ENCODE data around the gene CDH1.

CDH1 gene

GRCh38 chr16:68734782-68735181 lies 2.3 kb upstream of the CDH1 start:
- no peak for DNase-seq (ENCODE audit: low spot score)
- Histone ChIP-seq H3K4me2 (ENCODE audit: insufficient read depth, low read length, poor library complexity, severe bottlenecking) (no peak overlapping the region), H2AFZ (ENCODE audit: low read length) (no peak overlapping the region), H2BK15ac (ENCODE audit: low read length) (no peak overlapping the region), H3K9ac (ENCODE audit: low read depth, low read length, poor library complexity) (no peak overlapping the region), H3K27ac (replicated peaks; ENCODE audit: low read length) (no peak overlapping the region), H2BK5ac (ENCODE audit: low read length) (no peak overlapping the region), H2AK5ac (ENCODE audit: low read depth, low read length) (no peak overlapping the region), H3K4ac (ENCODE audit: low read length) (no peak overlapping the region), H4K91ac (ENCODE audit: low read depth, low read length, poor library complexity) (no peak overlapping the region), H2BK120ac (ENCODE audit: low read depth, low read length) (no peak overlapping the region), H3K23ac (ENCODE audit: low read depth, low read length, poor library complexity) (no peak overlapping the region), H3K18ac (ENCODE audit: low read length) (no peak overlapping the region), H2BK12ac (ENCODE audit: low read length) (no peak overlapping the region), H3K14ac (ENCODE audit: low read length) (no peak overlapping the region), H3K4me3 (ENCODE audit: low read length in 2 of 2) (no peak overlapping the region), H3K36me3 (replicated peaks in 1 of 2; ENCODE audit: control insufficient read depth in 2 of 2, insufficient read depth in 2 of 2, low read length in 2 of 2) (no peaks in the 10 kb centered on the region), H4K8ac (ENCODE audit: low read depth, low read length) (no peak overlapping the region), H3K27me3 (ENCODE audit: control insufficient read depth in 3 of 3, insufficient read depth in 3 of 3, low read depth in 1 of 3, low read length in 3 of 3) (peaks cover 11 to 69% (median 24%) of the 10 kb centered on the region in 3 experiments), H3K4me1 (ENCODE audit: control insufficient read depth in 2 of 2, insufficient read depth in 1 of 2, low read depth in 1 of 2, low read length in 2 of 2) (peaks cover 0 to 7% of the 10 kb centered on the region in 2 donors), H3K79me1 (ENCODE audit: low read depth, low read length) (no peaks in the 10 kb centered on the region), H3K9me3 (replicated peaks in 1 of 2; ENCODE audit: control insufficient read depth in 2 of 2, insufficient read depth in 1 of 2, low read depth in 1 of 2, low read length in 2 of 2) (no peaks in the 10 kb centered on the region)
- WGBS, 2 donors (ENCODE audit: extremely low coverage in 2 of 2, insufficient read length in 2 of 2, insufficient replicate concordance in 1 of 2), result no CpG with 5 or more reads among the region's 2 CpGs

GRCh38 chr16:68736561-68736960 lies 531 bp upstream of the CDH1 start:
- DNase-seq (ENCODE audit: low spot score), result no peak
- H3K23ac ChIP-seq (ENCODE audit: low read depth, low read length, poor library complexity), result no peak overlapping the region
- no peaks in the 10 kb centered on the region for H3K9me3 ChIP-seq (replicated peaks in 1 of 2; ENCODE audit: control insufficient read depth in 2 of 2, insufficient read depth in 1 of 2, low read depth in 1 of 2, low read length in 2 of 2)
- H2BK15ac ChIP-seq (ENCODE audit: low read length), result no peak overlapping the region
- no peaks in the 10 kb centered on the region for H3K36me3 ChIP-seq (replicated peaks in 1 of 2; ENCODE audit: control insufficient read depth in 2 of 2, insufficient read depth in 2 of 2, low read length in 2 of 2)
- H3K14ac ChIP-seq (ENCODE audit: low read length), result no peak overlapping the region
- H2BK120ac ChIP-seq (ENCODE audit: low read depth, low read length), result no peak overlapping the region
- no peak overlapping the region for H2AFZ ChIP-seq (ENCODE audit: low read length)
- H3K27me3 ChIP-seq (ENCODE audit: control insufficient read depth in 3 of 3, insufficient read depth in 3 of 3, low read depth in 1 of 3, low read length in 3 of 3), result peaks cover 11 to 84% (median 24%) of the 10 kb centered on the region in 3 experiments
- no peak overlapping the region for H3K27ac ChIP-seq (replicated peaks; ENCODE audit: low read length)
- no peak overlapping the region for H2BK5ac ChIP-seq (ENCODE audit: low read length)
- H3K18ac ChIP-seq (ENCODE audit: low read length), result no peak overlapping the region
- WGBS, 2 donors (ENCODE audit: extremely low coverage in 2 of 2, insufficient read length in 2 of 2, insufficient replicate concordance in 1 of 2), result no CpG with 5 or more reads among the region's 12 CpGs
- H3K4me2 ChIP-seq (ENCODE audit: insufficient read depth, low read length, poor library complexity, severe bottlenecking), result no peak overlapping the region
- no peak overlapping the region for H4K8ac ChIP-seq (ENCODE audit: low read depth, low read length)
- no peak overlapping the region for H4K91ac ChIP-seq (ENCODE audit: low read depth, low read length, poor library complexity)
- no peak overlapping the region for H2BK12ac ChIP-seq (ENCODE audit: low read length)
- H3K4ac ChIP-seq (ENCODE audit: low read length), result no peak overlapping the region
- no peak overlapping the region for H3K9ac ChIP-seq (ENCODE audit: low read depth, low read length, poor library complexity)
- H3K4me3 ChIP-seq (ENCODE audit: low read length in 2 of 2), result no peak overlapping the region
- H3K4me1 ChIP-seq (ENCODE audit: control insufficient read depth in 2 of 2, insufficient read depth in 1 of 2, low read depth in 1 of 2, low read length in 2 of 2), result peaks cover 0 to 8% of the 10 kb centered on the region in 2 donors
- no peak overlapping the region for H2AK5ac ChIP-seq (ENCODE audit: low read depth, low read length)
- no peaks in the 10 kb centered on the region for H3K79me1 ChIP-seq (ENCODE audit: low read depth, low read length)

GRCh38 chr16:68737730-68738629 lies 888 bp downstream of the CDH1 start:
- Histone ChIP-seq H2BK5ac (ENCODE audit: low read length) (no peak overlapping the region), H2AFZ (ENCODE audit: low read length) (peak overlapping the region; percentile 85), H3K27ac (replicated peaks; ENCODE audit: low read length) (no peak overlapping the region), H2BK15ac (ENCODE audit: low read length) (no peak overlapping the region), H3K36me3 (replicated peaks in 1 of 2; ENCODE audit: control insufficient read depth in 2 of 2, insufficient read depth in 2 of 2, low read length in 2 of 2) (no peaks in the 10 kb centered on the region), H3K4me3 (ENCODE audit: low read length in 2 of 2) (peak overlapping the region in 1 of 2 donors; percentile 85), H3K4ac (ENCODE audit: low read length) (no peak overlapping the region), H2BK120ac (ENCODE audit: low read depth, low read length) (no peak overlapping the region), H4K91ac (ENCODE audit: low read depth, low read length, poor library complexity) (no peak overlapping the region), H4K8ac (ENCODE audit: low read depth, low read length) (peak overlapping the region; percentile 48), H3K14ac (ENCODE audit: low read length) (peak overlapping the region; percentile 31), H2AK5ac (ENCODE audit: low read depth, low read length) (no peak overlapping the region), H3K23ac (ENCODE audit: low read depth, low read length, poor library complexity) (no peak overlapping the region), H3K9ac (ENCODE audit: low read depth, low read length, poor library complexity) (peak overlapping the region; percentile 30), H3K79me1 (ENCODE audit: low read depth, low read length) (no peaks in the 10 kb centered on the region), H3K4me1 (ENCODE audit: control insufficient read depth in 2 of 2, insufficient read depth in 1 of 2, low read depth in 1 of 2, low read length in 2 of 2) (peaks cover under 1 to 11% of the 10 kb centered on the region in 2 donors), H3K4me2 (ENCODE audit: insufficient read depth, low read length, poor library complexity, severe bottlenecking) (peak overlapping the region; percentile 96), H2BK12ac (ENCODE audit: low read length) (no peak overlapping the region), H3K27me3 (ENCODE audit: control insufficient read depth in 3 of 3, insufficient read depth in 3 of 3, low read depth in 1 of 3, low read length in 3 of 3) (peaks cover 11 to 77% (median 24%) of the 10 kb centered on the region in 3 experiments), H3K18ac (ENCODE audit: low read length) (peak overlapping the region; percentile 76), H3K9me3 (replicated peaks in 1 of 2; ENCODE audit: control insufficient read depth in 2 of 2, insufficient read depth in 1 of 2, low read depth in 1 of 2, low read length in 2 of 2) (no peaks in the 10 kb centered on the region)
- no peak for DNase-seq (ENCODE audit: low spot score)
- no CpG with 5 or more reads among the region's 58 CpGs for WGBS, 2 donors (ENCODE audit: extremely low coverage in 2 of 2, insufficient read length in 2 of 2, insufficient replicate concordance in 1 of 2)

- H2BK5ac ChIP-seq (ENCODE audit: low read length), result no peak overlapping the region
- WGBS, 2 donors (ENCODE audit: extremely low coverage in 2 of 2, insufficient read length in 2 of 2, insufficient replicate concordance in 1 of 2), result no CpG with 5 or more reads among the region's 7 CpGs
- H2BK15ac ChIP-seq (ENCODE audit: low read length), result no peak overlapping the region
- no peak overlapping the region for H3K27ac ChIP-seq (replicated peaks; ENCODE audit: low read length)
- no peak overlapping the region for H3K18ac ChIP-seq (ENCODE audit: low read length)
- no peak overlapping the region for H3K9ac ChIP-seq (ENCODE audit: low read depth, low read length, poor library complexity)
- no peaks in the 10 kb centered on the region for H3K9me3 ChIP-seq (replicated peaks in 1 of 2; ENCODE audit: control insufficient read depth in 2 of 2, insufficient read depth in 1 of 2, low read depth in 1 of 2, low read length in 2 of 2)
- no peak overlapping the region for H3K4me2 ChIP-seq (ENCODE audit: insufficient read depth, low read length, poor library complexity, severe bottlenecking)
- H3K4me1 ChIP-seq (ENCODE audit: control insufficient read depth in 2 of 2, insufficient read depth in 1 of 2, low read depth in 1 of 2, low read length in 2 of 2), result peaks cover 1 to 12% of the 10 kb centered on the region in 2 donors
- H2BK12ac ChIP-seq (ENCODE audit: low read length), result no peak overlapping the region
- H3K27me3 ChIP-seq (ENCODE audit: control insufficient read depth in 3 of 3, insufficient read depth in 3 of 3, low read depth in 1 of 3, low read length in 3 of 3), result peaks cover 11 to 69% (median 24%) of the 10 kb centered on the region in 3 experiments
- no peak overlapping the region for H2AFZ ChIP-seq (ENCODE audit: low read length)
- H4K8ac ChIP-seq (ENCODE audit: low read depth, low read length), result no peak overlapping the region
- no peak overlapping the region for H3K4ac ChIP-seq (ENCODE audit: low read length)
- no peak overlapping the region for H4K91ac ChIP-seq (ENCODE audit: low read depth, low read length, poor library complexity)
- DNase-seq (ENCODE audit: low spot score), result no peak
- no peak overlapping the region for H2BK120ac ChIP-seq (ENCODE audit: low read depth, low read length)
- no peak overlapping the region for H3K23ac ChIP-seq (ENCODE audit: low read depth, low read length, poor library complexity)
- no peak overlapping the region for H2AK5ac ChIP-seq (ENCODE audit: low read depth, low read length)
- no peaks in the 10 kb centered on the region for H3K79me1 ChIP-seq (ENCODE audit: low read depth, low read length)
- H3K14ac ChIP-seq (ENCODE audit: low read length), result no peak overlapping the region
- no peak overlapping the region for H3K4me3 ChIP-seq (ENCODE audit: low read length in 2 of 2)
- no peaks in the 10 kb centered on the region for H3K36me3 ChIP-seq (replicated peaks in 1 of 2; ENCODE audit: control insufficient read depth in 2 of 2, insufficient read depth in 2 of 2, low read length in 2 of 2)
Measured at GRCh38 chr16:68739964-68740627, 3.0 kb downstream of the CDH1 start.

Measured in neuronal stem cell (in vitro differentiated cells).